GM19452 (cell line): ENCODE measurements around the gene SERPINI1.

Experiments
- ATAC-seq: cut with Tn5 transposase; IDR thresholded peaks from one replicate; pipeline ENCODE4 v1.9.1; 2021; ENCODE audit not compliant: unreplicated experiment

Gene SERPINI1

DNA sequence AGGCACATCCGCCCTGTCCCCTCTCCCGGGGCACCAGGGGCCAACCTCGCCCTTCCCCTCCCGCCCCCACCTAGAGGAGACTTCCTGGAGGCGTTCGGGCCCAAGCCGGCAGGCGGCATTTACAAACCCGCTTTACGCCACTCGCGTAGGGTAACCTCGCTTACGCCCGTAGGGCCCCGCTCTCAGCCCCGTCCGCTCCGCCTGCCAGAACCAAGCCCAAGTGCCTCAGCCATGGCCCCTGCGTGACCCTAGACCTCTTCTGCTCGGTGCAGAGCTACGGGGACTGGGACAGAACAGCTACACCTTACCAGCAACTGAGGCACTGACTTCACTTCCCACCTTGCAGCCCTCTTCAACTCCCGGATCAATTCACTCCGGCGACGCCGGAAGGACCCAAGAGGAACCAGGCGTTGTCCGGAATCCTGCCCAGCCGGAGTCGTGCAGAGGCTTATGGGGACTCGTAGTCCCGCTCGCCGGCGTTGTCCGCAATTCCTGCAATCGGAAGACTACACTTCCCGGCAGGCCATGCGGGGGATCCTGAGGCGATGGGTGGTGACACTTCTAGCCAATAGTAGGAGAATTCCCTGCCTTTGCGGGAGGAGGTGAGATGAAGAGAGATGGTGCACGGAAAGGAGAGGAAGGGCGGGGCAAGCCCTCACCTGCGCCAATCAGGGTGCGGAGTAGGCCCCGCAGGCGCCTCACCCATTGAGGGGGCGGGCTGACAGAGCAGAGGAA lies 856 bp upstream of the SERPINI1 start, which contains the start of gene PDCD10:
TSS of gene PDCD10 (minus strand) at position 395 of the 735 bp plus-strand sequence. CDS start 14,735 bp downstream, outside the sequence.
- peak; percentile 86 for ATAC-seq

DNA sequence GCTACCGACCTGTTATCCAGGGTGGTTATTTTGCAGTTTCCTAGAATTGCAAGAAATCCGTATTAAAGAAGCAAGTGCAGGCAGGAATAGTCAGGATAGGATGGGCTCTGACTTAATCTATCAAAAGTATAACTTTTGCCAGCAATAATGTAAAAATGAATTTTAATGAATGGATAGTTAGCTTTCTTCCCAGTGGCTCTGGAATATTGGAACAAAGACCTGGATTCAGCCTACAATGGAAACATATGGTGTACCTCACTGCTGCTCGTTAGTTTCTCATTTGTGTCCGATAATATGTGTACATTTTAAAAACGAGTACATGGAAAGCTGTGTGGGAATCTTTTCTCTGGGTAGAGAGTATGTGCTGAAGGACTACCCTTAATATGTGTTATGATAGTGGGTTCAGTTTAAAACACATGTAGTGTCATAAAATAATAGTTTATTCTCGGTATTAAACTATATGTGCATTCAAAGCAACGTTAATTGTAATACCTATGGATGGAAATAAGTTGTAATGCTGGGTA lies 805 bp downstream of the SERPINI1 start:
- ATAC-seq: no peak

DNA sequence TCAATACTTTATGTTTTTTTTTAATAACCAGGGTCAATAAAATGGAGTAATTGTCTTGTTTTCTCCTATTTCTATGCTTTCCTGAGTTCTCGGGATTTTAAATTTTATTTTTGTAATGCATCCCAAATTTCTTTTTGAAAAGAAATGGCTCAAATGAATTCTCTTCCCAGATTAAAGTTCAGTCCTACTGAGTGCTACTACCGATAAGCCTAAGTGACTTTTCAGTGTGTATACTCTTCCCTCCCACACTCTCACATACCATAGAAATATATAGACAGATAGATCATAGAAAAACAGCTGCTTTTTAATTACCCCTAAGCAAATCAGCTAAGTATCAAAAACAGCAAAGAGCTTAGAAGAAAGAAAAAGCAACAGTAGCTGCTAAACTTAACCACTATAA lies 1.5 kb downstream of the SERPINI1 start:
- ATAC-seq: no peak

DNA sequence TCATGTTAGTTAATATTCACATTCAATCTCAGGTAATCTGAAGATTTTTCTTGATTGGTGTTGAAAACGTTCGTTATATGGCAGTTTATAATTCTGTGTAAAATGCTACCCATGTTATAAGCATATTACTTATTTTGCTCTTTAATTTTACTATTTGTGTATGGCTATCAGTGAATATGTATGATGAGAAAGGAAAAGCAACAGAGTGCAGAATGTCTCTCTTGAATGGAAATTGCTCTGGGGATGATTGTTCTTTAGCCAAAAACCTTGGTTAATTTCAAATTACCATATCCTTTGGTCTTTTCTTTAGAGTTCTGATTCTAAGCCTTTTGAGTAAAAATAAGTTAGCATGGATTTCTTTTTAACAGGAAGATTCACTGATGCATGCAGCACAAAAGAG lies 2.5 kb downstream of the SERPINI1 start:
- no peak for ATAC-seq

DNA sequence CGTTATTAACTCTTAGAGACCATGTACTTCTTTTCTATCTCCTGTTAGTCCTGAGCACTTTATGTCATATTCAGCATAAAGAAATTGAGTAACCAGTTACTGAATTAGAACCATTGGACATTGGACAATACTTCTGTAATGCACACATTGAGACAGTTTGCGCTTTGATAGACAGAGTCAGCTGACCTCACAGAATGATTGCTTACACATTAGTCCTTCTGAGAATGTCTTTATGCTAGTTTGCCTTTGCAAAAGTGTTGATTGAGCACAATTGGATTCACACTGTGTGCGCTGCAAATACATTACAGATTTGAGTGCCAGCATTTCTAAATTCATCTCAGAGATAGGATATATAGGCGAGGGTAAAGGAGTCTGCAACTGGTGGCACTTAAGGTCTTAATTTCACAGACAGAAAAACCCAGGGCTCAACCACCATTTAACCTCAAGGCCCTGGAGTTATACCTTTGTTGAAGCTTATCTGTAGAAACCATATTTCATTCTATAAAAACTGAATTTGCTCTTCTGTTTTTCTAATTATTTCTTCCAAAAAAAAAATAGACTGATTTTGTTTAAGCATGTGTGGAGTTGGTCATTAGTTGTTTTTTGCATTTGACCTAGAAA lies 3.8 kb downstream of the SERPINI1 start:
- ATAC-seq: no peak

DNA sequence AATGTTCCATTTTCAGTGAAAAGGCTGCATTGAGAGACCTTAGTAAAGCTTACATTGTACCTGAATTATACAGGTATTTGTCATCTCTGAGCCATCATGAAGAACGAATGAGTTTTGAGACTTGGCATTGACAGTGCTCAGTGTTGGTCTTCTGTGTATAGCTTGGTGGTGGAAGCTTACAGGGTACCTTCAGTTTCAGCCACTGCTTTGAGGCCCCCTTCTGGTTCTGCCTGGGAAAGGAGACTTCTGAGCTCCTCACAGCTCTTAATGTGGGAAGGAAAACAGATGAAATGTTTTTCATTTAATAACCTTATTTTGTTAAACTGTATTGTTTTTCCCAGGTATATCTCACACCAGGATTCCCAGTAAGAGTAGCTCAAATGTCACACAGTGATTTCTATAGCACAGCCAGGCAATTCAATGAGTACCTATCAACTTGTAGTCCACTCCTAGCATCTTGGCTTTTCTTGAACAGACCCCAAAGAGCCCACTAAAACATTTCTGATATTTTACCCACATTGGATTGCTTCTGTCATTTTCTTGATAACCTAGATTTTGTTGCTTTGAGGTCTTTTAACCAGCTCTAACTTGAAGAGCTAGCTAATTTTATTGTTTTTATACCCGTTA lies 5.6 kb downstream of the SERPINI1 start:
- peak; percentile 85 for ATAC-seq

DNA sequence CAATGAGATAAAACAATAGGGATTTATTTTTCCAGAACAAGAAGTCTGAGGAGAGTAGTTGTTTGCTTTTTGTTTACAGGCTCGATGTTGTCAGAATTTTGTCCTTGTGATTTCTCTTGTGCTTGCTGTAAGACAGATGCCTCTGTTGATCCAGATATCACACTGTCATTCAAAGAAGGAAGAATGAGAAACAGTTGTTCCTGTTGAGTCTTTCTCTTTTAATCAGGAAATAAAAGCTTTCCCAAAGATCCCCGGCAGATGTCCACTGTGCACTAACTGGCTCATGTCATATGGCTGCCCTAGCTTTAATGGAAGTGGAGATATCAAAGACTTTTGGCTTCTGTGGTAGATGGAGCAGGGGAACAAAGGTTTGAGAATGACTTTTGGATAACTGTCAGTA lies 6.8 kb downstream of the SERPINI1 start:
- ATAC-seq: no peak

DNA sequence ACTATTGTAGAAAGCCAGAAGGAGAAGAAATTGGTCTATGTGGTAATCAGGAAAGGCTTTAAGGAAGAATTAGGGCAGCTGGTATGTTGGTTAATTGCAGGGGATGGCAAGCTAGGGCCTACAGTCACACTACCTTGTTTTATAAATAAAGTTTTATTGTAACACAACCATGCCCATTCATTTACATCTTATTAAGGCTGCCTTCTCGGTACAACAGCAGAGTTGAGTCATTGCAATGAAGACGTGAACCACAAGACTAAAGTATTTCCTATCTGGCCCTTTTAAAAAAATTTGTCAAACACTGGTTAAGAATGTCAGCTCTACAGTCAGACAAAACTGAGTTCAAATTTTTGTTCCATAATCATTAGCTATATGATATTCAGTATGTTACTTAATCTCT lies 8.3 kb downstream of the SERPINI1 start:
- ATAC-seq: no peak

DNA sequence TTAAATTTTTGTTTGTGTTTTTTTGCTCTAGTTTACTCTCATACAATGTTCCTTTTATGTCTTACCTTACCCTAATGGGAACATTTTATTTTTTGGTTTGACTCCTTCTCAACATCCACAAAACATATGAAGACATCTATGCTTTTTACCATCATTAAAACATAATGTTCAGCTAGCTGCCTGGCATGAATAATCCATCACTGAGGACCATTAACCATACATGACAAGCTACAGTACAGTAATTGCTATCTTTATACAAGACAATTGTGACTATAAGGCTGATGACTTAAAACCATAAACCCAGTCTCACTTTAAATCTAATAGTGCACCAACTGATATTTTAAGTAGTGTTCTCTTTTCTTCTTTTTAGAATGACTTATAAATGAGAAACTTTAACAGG lies 13.7 kb downstream of the SERPINI1 start:
- no peak for ATAC-seq

DNA sequence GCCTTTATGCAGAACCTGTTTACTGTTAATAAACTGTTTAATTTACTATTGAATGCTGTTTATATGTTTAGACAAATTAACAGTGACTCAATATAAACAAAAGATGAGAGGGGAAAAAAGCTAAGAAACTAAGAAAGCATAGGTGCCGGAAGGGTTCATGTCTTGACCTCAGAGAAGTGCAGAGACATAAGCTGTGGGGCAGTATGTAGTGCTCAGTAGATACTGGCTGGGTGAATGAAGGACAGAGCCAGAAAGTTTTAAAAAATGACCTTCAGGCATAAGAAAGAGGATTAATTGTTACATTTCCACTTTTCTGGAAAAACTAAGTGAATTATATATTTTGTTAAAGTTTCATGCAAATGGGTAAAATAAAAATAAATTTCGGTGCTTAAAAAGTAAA lies 14.2 kb downstream of the SERPINI1 start:
- ATAC-seq: no peak

DNA sequence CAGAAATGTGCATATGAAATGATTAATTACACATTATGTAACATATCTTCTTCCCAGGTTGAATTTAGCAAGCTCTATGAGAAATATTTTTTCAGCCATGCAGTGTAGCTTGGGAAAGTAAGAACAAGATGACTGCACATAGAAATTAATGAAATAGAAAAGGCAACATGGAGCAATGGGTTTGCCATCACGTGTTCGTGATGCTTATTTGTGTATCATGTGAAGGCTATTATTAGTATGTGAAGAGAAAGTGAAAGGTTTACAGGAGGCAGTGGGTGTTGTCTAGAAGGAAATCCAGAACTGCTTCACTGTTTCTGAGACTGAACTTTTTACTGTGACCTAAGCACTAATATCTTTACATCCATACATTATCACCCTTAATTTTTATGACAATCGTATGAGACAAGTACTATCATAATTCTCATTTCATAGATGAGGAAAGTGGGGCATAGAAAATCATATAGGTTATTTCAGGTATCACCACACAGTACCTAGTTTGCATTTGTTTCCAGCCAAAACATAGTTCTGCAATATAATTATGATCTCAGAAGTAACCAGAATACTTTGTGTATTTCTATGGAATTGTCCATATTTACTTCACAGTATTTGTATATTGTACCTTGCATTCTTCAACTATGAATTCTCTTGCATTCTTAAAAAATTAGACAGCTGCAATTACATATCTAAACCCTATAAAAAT lies 14.9 kb downstream of the SERPINI1 start:
- ATAC-seq: peak; percentile 99

DNA sequence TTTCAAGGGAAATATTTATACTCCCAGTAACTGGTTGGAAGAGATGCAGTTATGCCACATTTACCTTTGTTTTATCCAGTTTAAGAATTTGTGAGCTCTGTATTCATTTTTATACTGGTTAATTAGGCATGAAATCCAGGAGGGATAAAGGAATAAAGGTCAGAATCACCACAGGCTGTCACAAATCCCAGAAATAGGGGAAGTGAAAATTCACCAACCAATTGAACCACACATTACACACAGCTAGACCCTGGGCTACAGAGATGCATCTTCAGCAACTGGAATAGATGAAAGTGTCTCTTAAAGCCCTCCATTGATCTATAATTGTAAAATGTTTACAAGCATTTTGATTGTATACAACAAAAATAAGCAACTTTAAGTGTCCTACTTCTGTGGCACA lies 18.5 kb downstream of the SERPINI1 start:
- ATAC-seq: no peak

DNA sequence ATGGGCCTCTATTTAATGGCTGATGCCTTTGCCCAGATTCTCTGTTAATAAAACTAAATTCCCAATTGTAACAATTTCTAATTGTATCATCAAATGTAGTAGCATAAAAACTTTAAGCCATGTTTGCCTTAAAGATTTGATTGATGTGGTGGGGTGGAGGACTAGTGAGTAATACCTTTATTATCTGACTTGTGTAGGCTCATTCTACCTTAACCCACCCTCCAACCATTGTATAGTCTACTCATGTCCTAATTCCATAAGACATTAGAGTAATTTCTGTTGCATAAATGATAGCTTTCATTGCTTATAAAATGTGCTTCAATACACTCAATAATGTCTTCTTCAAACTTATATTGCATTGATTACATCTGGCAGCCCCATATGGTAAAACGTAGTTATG lies 25.8 kb downstream of the SERPINI1 start:
- no peak for ATAC-seq

DNA sequence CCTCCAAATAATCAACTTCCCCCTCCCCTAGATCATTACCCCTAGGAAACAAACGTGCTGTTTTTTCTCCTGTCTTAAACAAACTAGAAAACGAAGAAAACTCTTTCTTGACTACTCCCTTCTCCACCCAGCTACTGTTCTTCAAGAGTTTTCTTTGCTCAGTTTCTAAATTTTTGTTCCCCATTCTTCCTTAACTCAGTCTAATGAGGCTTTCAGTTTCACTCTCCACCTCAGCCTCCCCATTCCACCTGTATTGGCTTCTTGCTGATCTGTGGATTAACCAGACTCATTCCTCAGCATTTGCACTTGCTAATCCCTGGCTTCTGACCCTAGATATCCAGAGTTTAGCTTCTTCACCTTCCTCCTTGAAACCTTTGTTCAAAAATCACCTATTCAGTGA lies 26.8 kb downstream of the SERPINI1 start:
- no peak for ATAC-seq

DNA sequence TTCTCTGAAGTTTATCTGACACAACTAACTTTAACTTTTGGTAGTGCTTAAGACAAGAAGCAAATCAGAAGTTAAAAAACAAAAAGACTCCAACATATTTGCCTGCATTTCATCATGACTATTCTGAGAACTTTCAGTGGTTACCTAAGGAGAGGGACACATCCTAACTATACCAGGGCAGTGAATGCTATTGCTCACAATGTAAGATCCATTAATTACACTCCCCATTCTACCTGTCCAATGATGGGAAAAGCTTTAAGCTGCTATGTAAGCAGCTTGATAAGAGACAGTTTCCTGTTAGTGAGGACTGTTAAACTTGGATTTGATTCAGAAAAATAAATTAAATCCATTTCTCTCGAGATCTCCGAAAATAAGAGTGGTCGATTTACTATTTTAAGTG lies 37.5 kb downstream of the SERPINI1 start:
- peak; percentile 55 for ATAC-seq

DNA sequence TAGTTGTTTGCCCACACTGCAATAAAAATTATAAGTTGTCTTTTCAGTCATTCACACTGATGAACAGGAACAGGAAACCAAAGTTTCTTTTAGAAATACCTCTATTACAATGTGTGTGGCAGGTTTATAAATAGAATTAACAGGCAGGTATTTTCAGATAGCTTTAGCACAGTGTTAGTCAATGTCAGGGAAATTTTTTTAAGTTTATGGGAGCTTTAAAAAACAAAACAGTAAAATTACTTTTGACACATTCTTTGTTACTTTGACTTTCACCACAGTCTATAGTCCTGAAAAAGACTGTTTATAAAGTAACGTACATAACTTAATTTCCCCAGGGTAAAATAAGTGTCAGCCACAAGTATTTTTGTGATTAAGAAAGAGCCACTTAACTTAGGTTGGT lies 38.1 kb downstream of the SERPINI1 start:
- ATAC-seq: peak; percentile 75

DNA sequence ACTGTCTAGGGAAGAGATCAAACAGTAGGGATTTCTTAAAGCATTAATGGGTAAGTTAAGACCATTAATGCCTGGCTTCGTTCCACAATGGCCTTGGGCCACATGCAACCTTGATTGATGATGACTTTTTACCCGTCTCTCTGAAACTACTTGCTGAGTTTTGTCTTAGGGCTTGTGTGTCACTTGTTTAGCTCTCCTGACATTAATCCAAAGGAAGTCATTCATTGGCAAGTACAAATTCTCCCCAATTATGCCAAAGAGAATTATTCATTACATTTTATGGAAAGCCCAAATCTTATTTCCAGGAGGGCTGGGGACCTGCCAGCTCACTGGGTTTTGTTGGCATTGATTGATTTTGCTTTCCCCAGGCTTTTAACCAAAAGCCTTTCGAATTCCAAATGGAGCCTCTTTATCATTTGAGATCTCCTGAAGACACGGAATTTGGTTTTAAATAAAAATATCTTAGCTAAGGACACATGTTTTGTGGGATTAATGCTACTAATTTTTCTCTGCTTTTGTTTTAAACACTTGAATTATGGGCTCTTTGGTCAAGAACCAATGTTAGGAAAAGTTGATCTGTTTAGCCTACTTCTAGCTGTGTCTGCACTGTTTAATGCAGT lies 40.7 kb downstream of the SERPINI1 start:
- ATAC-seq: no peak

DNA sequence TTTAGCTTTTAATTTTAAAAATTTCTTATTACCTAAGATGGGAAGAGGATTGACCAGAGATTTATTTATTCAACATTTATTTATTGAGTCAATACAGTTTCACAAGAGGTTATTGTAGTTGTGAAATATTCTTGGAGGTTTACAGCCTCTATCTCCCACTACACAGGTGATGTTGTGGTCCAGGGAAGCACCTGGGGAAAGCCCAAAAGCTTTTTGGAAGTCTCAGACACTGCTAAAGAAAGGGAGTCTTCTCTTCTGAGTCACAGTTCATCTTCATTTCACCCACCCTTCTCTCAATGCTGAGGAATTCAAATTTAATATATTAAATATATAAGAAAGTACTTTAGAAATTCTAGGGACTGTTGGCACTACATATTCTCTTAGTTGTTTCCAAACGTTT lies 41.8 kb downstream of the SERPINI1 start:
- no peak for ATAC-seq

DNA sequence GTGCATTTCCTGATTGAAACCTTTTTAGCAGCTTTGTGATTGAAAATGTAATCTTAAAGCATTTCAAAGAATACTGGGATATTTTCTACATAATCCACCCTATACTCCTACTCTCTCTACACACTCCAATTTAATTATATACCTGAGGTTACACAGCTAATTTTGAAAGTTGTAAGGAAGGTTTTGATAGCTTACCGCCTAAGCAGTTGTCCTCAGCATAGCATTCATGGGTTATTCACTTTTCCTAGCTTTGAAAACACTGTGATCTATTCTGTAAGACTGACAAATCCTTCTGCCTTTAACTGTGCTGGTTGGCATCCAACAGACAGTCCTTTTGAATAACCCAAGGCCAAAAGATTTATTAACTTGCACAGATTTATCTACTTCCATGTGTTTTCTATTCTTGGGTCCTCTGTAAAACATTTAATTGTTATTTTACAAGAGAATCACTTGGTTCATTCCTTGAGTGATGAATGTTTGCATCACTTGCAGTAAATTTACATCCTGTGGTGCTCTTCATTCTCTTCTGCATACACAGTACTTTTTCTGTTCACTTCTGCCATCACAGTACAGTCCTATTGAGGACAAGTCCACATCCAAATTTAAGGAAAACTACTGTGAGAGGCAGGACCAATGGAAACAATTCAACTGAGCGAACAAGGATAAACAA lies 44.8 kb downstream of the SERPINI1 start:
- ATAC-seq: no peak

DNA sequence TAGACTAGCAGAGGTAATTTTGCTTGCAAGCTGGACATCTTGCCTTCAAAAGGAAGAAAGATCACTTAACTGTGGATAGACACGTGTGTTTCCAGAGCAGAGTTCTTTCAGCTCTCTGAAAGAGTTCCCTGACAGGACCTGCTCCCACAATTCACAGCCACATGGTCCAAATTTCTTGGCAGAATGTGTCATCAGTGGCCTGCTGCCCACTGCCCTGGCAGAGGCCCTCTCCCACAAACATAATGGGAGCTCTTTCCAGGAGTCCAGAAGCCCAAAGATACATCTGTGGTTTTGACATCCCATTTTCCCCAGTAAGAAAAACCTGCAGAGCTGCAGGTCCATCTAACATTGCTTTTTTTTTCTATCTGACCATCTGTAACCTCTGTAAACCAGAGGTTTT lies 48.3 kb downstream of the SERPINI1 start:
- ATAC-seq: no peak
